Stimulated activated CD4-positive, alpha-beta T cell treated with anti-CD3 and anti-CD28 coated beads, Interleukin-12 subunit alpha, Interleukin-12 subunit beta, amount 100 ng/mL, for 24 hours (primary cell): ENCODE data around the gene NUP35.
"Not testable (repeated sequence)": the region's sequence is repeated elsewhere in the genome, so short reads cannot be mapped to it uniquely, and the experiment has no call there.

Experiments used
- DNase-seq, 2 experiments: peaks; one replicate each; pipeline ENCODE4 v3.0.0-alpha.2; 2020; ENCODE audit warnings: low read depth in 2 of 2

Gene NUP35

GRCh38 chr2:183134016-183134415 lies 9.8 kb downstream of the NUP35 start:
- no peak for DNase-seq

DNA sequence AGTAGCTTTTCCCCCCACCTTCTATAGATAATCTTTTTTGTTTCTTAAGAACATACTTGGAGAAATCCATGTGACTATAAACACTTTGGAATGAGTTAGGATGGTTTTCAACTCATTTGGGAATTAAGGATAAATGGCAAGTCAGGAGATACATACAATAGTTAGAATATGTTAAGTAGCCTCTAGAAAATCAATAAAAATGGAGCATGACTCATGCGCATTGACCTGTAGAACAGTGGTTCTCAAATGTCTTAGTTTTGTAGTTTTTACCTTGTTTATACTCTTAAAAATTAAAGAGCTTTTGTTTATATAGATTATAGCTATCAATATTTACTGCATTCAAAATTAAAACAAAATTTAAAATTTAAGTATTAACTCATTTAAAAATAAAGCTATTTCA lies 24.7 kb downstream of the NUP35 start:
- DNase-seq, result no peak

DNA sequence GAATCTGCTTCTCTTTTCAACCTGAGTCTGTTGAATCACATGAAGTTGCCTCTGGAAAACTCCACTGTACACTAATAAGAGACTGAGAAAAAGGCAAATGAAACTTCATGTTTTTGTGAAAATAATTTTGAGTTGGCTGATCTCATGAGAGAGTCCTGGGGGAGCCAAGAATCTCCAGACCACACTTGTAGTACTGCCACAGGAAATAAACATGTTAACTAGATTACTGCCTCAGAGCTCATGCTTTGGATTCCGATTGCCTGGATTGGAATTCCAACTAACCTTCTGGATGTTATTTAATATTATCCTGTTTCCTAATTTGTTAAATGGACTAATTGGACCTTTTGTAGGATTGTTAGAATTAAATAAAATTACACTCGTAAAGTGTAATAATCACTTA lies 25.2 kb downstream of the NUP35 start:
- no peak for DNase-seq

GRCh38 chr2:183152280-183152679 lies 28.0 kb downstream of the NUP35 start:
- not testable (repeated sequence) for DNase-seq

GRCh38 chr2:183153967-183154366 lies 29.7 kb downstream of the NUP35 start:
- no peak for DNase-seq

DNA sequence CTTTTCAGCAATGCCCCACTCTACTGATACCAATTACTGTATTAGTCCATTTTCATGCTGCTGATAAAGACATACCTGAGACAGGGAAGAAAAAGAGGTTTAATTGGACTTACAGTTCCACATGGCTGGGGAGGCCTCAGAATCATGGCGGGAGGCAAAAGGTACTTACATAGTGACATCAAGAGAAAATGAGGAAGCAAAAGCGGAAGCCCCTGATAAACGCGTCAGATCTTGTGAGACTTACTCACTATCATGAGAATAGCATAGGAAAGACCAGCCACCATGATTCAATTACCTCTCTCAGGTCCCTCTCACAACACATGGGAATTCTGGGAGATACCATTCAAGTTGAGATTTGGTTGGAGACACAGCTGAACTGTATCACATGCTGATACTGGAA lies 30.5 kb downstream of the NUP35 start:
- DNase-seq, result not testable (repeated sequence)

- DNase-seq, result no peak
These were observed 32.9 kb downstream of the NUP35 start for GRCh38 chr2:183157131-183157530.

DNA sequence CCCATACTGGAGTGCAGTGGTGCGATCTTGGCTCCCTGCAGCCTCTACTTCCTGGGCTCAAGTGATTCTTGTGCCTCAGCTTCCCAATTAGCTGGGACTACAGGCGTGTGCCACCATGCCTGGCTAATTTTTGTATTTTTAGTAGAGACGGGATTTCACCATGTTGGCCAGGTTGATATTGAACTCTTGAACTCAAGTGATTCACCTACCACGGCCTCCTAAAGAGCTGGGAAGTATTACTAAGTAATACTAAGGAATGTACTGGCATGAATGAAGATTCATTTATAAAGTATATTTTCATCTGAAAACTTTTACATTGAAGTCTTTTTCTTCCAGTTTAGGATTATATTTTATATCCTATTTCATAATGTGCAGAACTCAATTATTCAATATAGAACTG lies 38.1 kb downstream of the NUP35 start:
- DNase-seq, result no peak

DNA sequence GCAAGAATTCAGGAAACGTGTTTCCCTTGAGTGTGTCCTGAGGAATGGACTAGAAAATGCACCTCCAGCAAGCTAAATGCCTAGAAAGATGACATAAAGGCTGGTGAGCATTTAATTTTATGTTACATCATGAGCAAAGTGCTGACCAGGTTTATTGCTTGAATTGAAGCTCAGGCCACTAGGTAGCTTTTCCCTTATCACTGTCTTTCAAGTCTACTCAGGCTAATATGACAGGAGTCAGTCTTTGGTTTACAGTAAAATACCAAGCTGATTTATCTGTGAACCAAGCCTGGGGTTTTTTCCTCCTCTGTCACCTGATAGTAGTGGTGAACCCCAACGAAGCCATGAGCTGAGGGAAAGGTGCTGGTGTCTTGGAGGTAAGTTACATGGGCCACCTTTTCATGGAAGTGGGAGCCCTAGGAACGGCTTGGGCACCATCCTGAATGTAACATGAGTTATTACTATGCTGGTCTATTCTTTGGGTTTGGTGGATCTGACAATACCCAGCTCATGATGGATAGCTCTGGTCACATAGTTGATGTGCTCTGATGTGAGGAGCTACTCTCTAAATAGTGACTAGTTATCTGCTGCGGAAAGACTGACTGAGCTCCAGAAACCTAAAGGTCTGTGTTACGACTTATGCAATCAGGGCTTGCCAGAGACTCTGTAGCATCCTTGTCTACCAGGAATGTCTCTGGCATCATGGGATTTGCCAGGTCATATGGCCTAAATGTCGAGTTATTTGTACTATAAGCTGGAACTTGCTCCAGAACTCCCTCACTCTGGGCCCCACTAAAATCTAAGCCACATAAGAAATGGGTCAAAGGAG lies 39.8 kb downstream of the NUP35 start:
- no peak for DNase-seq

- no peak for DNase-seq
These were observed 40.4 kb downstream of the NUP35 start for GRCh38 chr2:183164650-183165015.

GRCh38 chr2:183166210-183166609 lies 42.0 kb downstream of the NUP35 start:
- DNase-seq, result no peak

- DNase-seq, result not testable (repeated sequence)
These were observed 42.7 kb downstream of the NUP35 start for GRCh38 chr2:183166976-183167375.

- no peak for DNase-seq
These were observed 48.1 kb downstream of the NUP35 start for GRCh38 chr2:183172220-183172887.

DNA sequence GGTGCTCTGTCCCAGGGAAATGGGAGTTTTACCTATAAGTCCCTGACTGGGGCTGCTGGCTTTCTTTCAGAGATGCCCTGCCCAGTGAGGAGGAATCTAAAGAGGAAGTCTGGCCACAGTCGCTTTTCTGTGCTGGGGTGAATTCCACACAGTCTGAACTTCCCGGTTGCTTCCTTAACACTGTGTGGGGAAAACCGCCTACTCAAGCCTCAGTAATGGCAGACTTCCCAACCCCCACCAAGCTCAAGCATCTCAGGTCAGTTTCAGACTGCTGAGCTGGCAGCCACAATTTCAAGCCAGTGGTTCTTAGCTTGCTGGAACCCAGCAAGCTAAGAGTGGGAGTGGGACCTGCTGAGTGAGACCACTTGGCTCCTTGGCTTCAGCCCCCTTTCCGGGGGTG lies 54.9 kb downstream of the NUP35 start:
- DNase-seq, result no peak

- DNase-seq, result no peak
These were observed 61.3 kb downstream of the NUP35 start for GRCh38 chr2:183185534-183185933.

DNA sequence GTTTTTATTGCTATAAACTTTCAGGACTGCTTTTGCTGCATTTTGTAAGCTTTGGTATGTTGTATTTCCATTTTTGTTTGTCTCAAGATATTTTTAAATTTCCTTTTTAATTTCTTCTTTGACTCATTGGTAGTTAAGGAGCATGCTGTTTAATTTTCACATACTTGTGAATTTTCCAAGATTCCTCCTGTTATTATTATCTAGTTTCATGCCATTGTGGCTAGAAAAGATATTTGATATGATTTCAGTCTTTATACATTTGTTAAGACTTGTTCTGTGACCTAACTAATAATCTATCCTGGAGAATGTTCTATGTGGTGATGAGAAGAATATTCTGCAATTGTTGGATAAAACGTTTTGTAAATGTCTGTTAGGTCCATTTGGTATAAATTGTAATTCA lies 62.1 kb downstream of the NUP35 start:
- no peak for DNase-seq

- no peak for DNase-seq
These were observed 62.5 kb downstream of the NUP35 start for GRCh38 chr2:183186766-183187165.

DNA sequence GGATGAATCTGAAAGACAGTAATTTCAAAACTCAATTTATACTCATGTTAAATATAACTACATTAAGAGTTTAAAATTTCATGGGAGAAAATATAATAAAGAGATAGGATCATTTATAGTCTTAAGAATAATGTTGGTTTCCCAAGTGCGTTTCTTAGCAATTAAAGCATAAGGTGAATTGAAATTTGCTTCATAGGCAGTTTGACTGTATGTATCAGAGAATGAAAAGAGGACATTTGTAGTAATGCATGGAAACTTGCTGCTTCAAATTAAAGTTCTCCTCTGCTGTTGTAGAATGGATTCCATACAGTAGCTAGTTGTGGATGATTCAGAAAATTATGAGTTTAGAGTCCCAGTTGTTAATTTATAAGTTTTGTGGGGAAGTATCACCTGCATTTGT lies 68.1 kb downstream of the NUP35 start:
- DNase-seq, result no peak

DNA sequence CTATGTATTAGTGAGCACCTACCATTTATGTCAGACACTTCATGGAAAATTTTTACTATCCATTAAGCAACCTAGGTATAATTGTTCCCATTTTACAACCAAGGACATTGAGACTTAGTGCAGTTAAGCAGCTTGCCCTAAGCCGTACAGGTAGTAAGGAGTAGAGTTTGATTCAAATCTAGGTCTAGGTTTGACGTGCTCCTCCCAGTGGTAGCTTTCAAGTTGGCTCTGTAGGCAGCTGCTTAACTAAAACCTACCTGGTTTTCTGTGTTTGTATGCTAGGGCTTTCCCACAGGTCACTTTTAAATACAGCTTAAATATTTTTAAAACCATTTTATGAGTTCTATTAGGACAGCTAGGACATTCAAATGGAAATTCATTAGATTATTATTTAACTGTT lies 69.7 kb downstream of the NUP35 start:
- DNase-seq, result no peak

DNA sequence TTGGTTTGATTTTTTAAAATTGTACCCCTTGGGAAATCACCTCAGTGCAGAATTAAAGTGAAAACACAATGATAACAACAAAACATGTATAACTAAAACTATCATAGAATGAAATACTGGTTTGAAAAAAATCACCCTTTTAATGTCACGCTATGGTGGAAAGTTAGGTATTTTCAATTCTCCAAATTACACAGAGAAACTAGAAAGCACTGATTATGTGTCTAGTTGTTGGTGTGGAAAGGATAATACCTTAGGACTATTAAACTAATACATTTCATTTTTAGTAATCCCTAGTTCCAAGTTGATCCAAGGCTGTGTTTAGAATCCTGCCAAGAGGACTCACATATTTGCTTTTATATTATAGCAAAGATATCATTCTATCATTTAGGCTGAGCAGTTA lies 71.2 kb downstream of the NUP35 start:
- DNase-seq, result no peak

GRCh38 chr2:183195998-183196409 lies 71.8 kb downstream of the NUP35 start:
- no peak for DNase-seq

- DNase-seq, result no peak
These were observed 80.2 kb downstream of the NUP35 start for GRCh38 chr2:183204397-183204796.

- DNase-seq, result no peak
These were observed 82.9 kb downstream of the NUP35 start for GRCh38 chr2:183207110-183207509.
